WTC11 (cell line): Measurements from ENCODE around the gene LMO2. TPM values are rescaled to one million over a fixed set of nuclear protein-coding genes. Genes with fewer than 3 reads are reported as not detected.

Source experiments
- ATAC-seq: fragments of 200-7000 bp; cut with Tn5 transposase; 2 replicates; pipeline ENCODE4 v1.10.0; 2021; ENCODE audit warnings: mild to moderate bottlenecking, moderate library complexity
- CTCF ChIA-PET: fragments of 300-600 bp; sonication (Branson Sonifier 250); formaldehyde crosslinking; loops from one replicate; lab custom pipeline; 2021; ENCODE audit warnings: antibody characterized with exemption; lab: Charles Lee
- POLR2A ChIA-PET: fragments of 350-600 bp; sonication (Branson Sonifier 250); formaldehyde crosslinking; loops from one replicate; lab custom pipeline; 2021; ENCODE audit warnings: antibody characterized with exemption; lab: Charles Lee
- DNase-seq: peaks from one replicate; pipeline ENCODE4 v3.0.0; 2021; ENCODE audit warnings: low spot score
- H3K27ac Mint-ChIP-seq: 2 replicates; pipeline ENCODE4 v1.8.0; 2021; ENCODE audit warnings: mixed read lengths
- H3K27me3 Mint-ChIP-seq: 2 replicates; pipeline ENCODE4 v1.8.0; 2021; ENCODE audit warnings: low read depth, mild to moderate bottlenecking, moderate library complexity, mixed read lengths
- H3K36me3 Mint-ChIP-seq: 2 replicates; pipeline ENCODE4 v1.8.0; 2021; ENCODE audit warnings: mixed read lengths
- H3K4me1 Mint-ChIP-seq: 2 replicates; pipeline ENCODE4 v1.8.0; 2022; ENCODE audit warnings: mixed read lengths
- H3K4me3 Mint-ChIP-seq: 2 replicates; pipeline ENCODE4 v1.8.0; 2021; ENCODE audit warnings: mild to moderate bottlenecking, moderate library complexity, mixed read lengths
- H3K9me3 Mint-ChIP-seq: 2 replicates; pipeline ENCODE4 v1.8.0; 2021; ENCODE audit warnings: mixed read lengths
- ATF3 ChIP-seq: sonication (generic); formaldehyde crosslinking; conservative IDR thresholded peaks from 2 replicates; pipeline ENCODE4 v1.8.1; 2022; ENCODE audit warnings: mild to moderate bottlenecking, missing genetic modification reagents
- ERG ChIP-seq: fragments of 250-450 bp; sonication (Bioruptor Pico); IDR thresholded peaks from 2 replicates; pipeline ENCODE4 v1.8.0; 2021; ENCODE audit warnings: mild to moderate bottlenecking
- ESRRA ChIP-seq: sonication (generic); formaldehyde crosslinking; IDR thresholded peaks from 2 replicates; pipeline ENCODE4 v1.8.1; 2022; ENCODE audit warnings: mild to moderate bottlenecking, missing genetic modification reagents, borderline replicate concordance
- FOXJ3 ChIP-seq: sonication (generic); formaldehyde crosslinking; IDR thresholded peaks from 2 replicates; pipeline ENCODE4 v1.9.0; 2021; ENCODE audit warnings: missing genetic modification reagents, mild to moderate bottlenecking, borderline replicate concordance
- MAX ChIP-seq: sonication (generic); formaldehyde crosslinking; IDR thresholded peaks from 2 replicates; pipeline ENCODE4 v1.8.0; 2022; ENCODE audit warnings: mild to moderate bottlenecking, missing genetic modification reagents
- MLX ChIP-seq: sonication (generic); formaldehyde crosslinking; IDR thresholded peaks from 2 replicates; pipeline ENCODE4 v1.8.1; 2023; ENCODE audit warnings: mild to moderate bottlenecking, missing genetic modification reagents, moderate library complexity
- NFYB ChIP-seq: sonication (generic); formaldehyde crosslinking; conservative IDR thresholded peaks from 2 replicates; pipeline ENCODE4 v1.8.0; 2022; ENCODE audit warnings: low read depth, missing genetic modification reagents
- NR1H2 ChIP-seq: sonication (generic); formaldehyde crosslinking; IDR thresholded peaks from 2 replicates; pipeline ENCODE4 v1.9.0; 2021; ENCODE audit warnings: mild to moderate bottlenecking, moderate library complexity, missing genetic modification reagents
- PRDM15 ChIP-seq: sonication (generic); formaldehyde crosslinking; IDR thresholded peaks from 2 replicates; pipeline ENCODE4 v1.8.0; 2022; ENCODE audit warnings: missing genetic modification reagents
- PREB ChIP-seq: sonication (generic); formaldehyde crosslinking; IDR thresholded peaks from 2 replicates; pipeline ENCODE4 v1.8.1; 2022; ENCODE audit warnings: mild to moderate bottlenecking, missing genetic modification reagents, moderate library complexity, borderline replicate concordance
- RORB ChIP-seq: fragments of 250-450 bp; sonication (Bioruptor Pico); IDR thresholded peaks from 2 replicates; pipeline ENCODE4 v1.9.0; 2021; ENCODE audit warnings: mild to moderate bottlenecking
- SMAD4 ChIP-seq: sonication (generic); formaldehyde crosslinking; IDR thresholded peaks from 2 replicates; pipeline ENCODE4 v1.8.0; 2022; ENCODE audit warnings: mild to moderate bottlenecking, missing genetic modification reagents
- SOX15 ChIP-seq: fragments of 250-450 bp; sonication (Bioruptor Pico); IDR thresholded peaks from 2 replicates; pipeline ENCODE4 v1.9.0; 2021; ENCODE audit warnings: mild to moderate bottlenecking
- USF1 ChIP-seq: sonication (generic); formaldehyde crosslinking; IDR thresholded peaks from 2 replicates; pipeline ENCODE4 v1.8.0; 2022; ENCODE audit warnings: mild to moderate bottlenecking, missing genetic modification reagents
- ZBTB21 ChIP-seq: sonication (generic); formaldehyde crosslinking; IDR thresholded peaks from 2 replicates; pipeline ENCODE4 v1.8.1; 2023; ENCODE audit warnings: mild to moderate bottlenecking, missing genetic modification reagents, borderline replicate concordance
- ZNF121 ChIP-seq: sonication (generic); formaldehyde crosslinking; IDR thresholded peaks from 2 replicates; pipeline ENCODE4 v1.8.0; 2023; ENCODE audit warnings: missing genetic modification reagents
- ZNF138 ChIP-seq: sonication (generic); formaldehyde crosslinking; conservative IDR thresholded peaks from 2 replicates; pipeline ENCODE4 v1.8.1; 2022; ENCODE audit warnings: mild to moderate bottlenecking, moderate library complexity, missing genetic modification reagents
- ZNF317 ChIP-seq: sonication (generic); formaldehyde crosslinking; IDR thresholded peaks from 2 replicates; pipeline ENCODE4 v1.8.1; 2023; ENCODE audit warnings: low read depth, mild to moderate bottlenecking, moderate library complexity, missing genetic modification reagents, borderline replicate concordance
- ZNF532 ChIP-seq: fragments of 250-450 bp; sonication (Bioruptor Pico); IDR thresholded peaks from 2 replicates; pipeline ENCODE4 v1.9.0; 2021; ENCODE audit warnings: mild to moderate bottlenecking, borderline replicate concordance
- ZNF671 ChIP-seq: fragments of 250-450 bp; sonication (Bioruptor Pico); IDR thresholded peaks from 2 replicates; pipeline ENCODE4 v1.8.0; 2021; ENCODE audit warnings: mild to moderate bottlenecking
- ZSCAN18 ChIP-seq: fragments of 250-450 bp; sonication (Bioruptor Pico); IDR thresholded peaks from 2 replicates; pipeline ENCODE4 v2.1.2; 2022; ENCODE audit warnings: mild to moderate bottlenecking, moderate library complexity
- total RNA-seq: library from RNA; stranded (reverse); gene quantifications from 3 replicates; pipeline ENCODE4 v1.2.3, GENCODE V29; 2021

The LMO2 gene
- total RNA-seq, 1 experiment from 2014 or later: 3.4 TPM

GRCh38 chr11:33885338-33886005, 6.4 kb downstream of the LMO2 start (continued):
- TF ChIP-seq PRDM15 (CRISPR knock-in tag) (no peak), SOX15 (no peak), ERG (CRISPR knock-in tag) (no peak), MLX (CRISPR knock-in tag) (no peak)

- no peak for ATAC-seq
- H3K4me3 Mint-ChIP-seq: no peak overlapping the region
- H3K36me3 Mint-ChIP-seq: no peaks in the 10 kb centered on the region
- DNase-seq: no peak
- ChIA-PET POLR2A (no interaction called here), CTCF (no interaction called here)
- no peak overlapping the region for H3K27ac Mint-ChIP-seq
- no peaks in the 10 kb centered on the region; the same call in 1 of the 2 replicates for H3K27me3 Mint-ChIP-seq
- H3K9me3 Mint-ChIP-seq: peaks cover 2% of the 10 kb centered on the region; the same call in 1 of the 2 replicates
- no peaks in the 10 kb centered on the region for H3K4me1 Mint-ChIP-seq
- TF ChIP-seq SMAD4 (CRISPR knock-in tag) (no peak), NR1H2 (no peak), ZNF317 (CRISPR knock-in tag) (no peak), RORB (CRISPR knock-in tag) (no peak), ZBTB21 (CRISPR knock-in tag) (no peak), MAX (CRISPR knock-in tag) (no peak), FOXJ3 (CRISPR knock-in tag) (no peak), ESRRA (CRISPR knock-in tag) (no peak), ZSCAN18 (no peak), SOX15 (no peak), USF1 (CRISPR knock-in tag) (no peak), PREB (no peak), ZNF532 (CRISPR knock-in tag) (no peak), ZNF671 (CRISPR knock-in tag) (no peak), ATF3 (CRISPR knock-in tag) (no peak), ZNF138 (CRISPR knock-in tag) (no peak), ZNF121 (CRISPR knock-in tag) (no peak), NFYB (CRISPR knock-in tag) (no peak)
Observed at GRCh38 chr11:33884601-33885000, 7.3 kb downstream of the LMO2 start.
